HAP-1 (cell line): Measurements from ENCODE around the gene ALS2.

Source experiments
- DNase-seq, 2 experiments: peaks; one replicate each; pipeline ENCODE4 v3.0.0-alpha.2; 2016 to 2020; ENCODE audit warnings: low spot score in 2 of 2
- H3K27me3 ChIP-seq: fragments of 250-450 bp; sonication (Bioruptor Pico); 2 replicates; pipeline ENCODE4 v1.5.1; 2020; ENCODE audit warnings: low read depth, mild to moderate bottlenecking, moderate library complexity
- H3K36me3 ChIP-seq: fragments of 250-450 bp; sonication (Bioruptor Pico); replicated peaks from 2 replicates; pipeline ENCODE4 v1.5.1; 2020; ENCODE audit warnings: mild to moderate bottlenecking
- H3K4me1 ChIP-seq: fragments of 250-450 bp; sonication (Bioruptor Pico); 2 replicates; pipeline ENCODE4 v1.5.1; 2020; ENCODE audit warnings: mild to moderate bottlenecking
- H3K4me3 ChIP-seq: fragments of 250-450 bp; sonication (Bioruptor Pico); 2 replicates; pipeline ENCODE4 v1.5.1; 2020; ENCODE audit warnings: mild to moderate bottlenecking, moderate library complexity
- H3K9me3 ChIP-seq: fragments of 250-450 bp; sonication (Bioruptor Pico); 2 replicates; pipeline ENCODE4 v1.5.1; 2020; ENCODE audit warnings: mild to moderate bottlenecking, moderate library complexity
- in situ Hi-C: fragments of 300-500 bp; cut with MboI; formaldehyde crosslinking; loops from 3 replicates; pipeline ENCODE4 v1.14.3; 2020; ENCODE audit warnings: low sequenced_read_pairs, inconsistent platforms, mixed read lengths

The ALS2 gene

DNA sequence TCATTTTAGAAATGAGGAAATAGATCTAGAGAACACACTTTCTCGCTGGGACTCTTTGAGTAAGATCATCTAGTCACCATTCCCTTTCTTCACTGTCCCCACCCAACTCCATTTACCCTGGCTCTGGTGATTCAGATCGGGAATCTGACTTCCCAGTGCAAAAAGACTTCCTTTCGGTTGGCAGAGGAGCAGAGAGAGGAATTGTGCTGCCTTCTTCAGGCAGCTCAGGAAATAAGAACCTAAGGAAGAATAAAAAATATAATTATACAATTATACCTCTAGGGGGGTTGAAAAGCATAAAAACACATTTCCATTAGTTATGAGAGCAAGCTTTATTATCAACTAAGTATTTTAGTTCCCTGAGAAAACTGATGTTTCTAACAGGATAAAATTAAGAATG lies 73.0 kb downstream of the ALS2 start:
- Histone ChIP-seq H3K36me3 (peaks cover 16% of the 10 kb centered on the region; the same call in 1 of the 2 replicates), H3K27me3 (no peaks in the 10 kb centered on the region), H3K4me1 (no peaks in the 10 kb centered on the region), H3K4me3 (no peak overlapping the region), H3K9me3 (no peaks in the 10 kb centered on the region)
- in situ Hi-C loops: no loop called here
- DNase-seq: no peak

DNA sequence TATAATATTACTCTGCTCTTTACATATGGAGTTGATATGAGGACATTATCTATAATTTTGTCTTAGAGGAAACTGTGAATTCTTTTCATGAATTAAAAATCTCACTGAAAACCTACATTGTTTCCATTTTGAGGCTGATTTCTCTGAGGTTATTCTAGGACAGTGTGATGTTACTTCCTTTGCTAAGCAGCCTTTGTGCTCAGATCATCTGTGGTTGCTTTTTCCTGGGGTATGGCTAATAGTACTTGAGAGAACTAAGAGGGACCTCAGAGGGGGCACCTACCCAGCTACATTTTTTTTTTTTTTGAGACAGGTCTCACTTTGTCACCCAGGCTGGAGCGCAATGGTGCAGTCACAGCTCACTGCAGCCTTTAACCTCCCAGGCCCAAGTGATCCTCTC lies 73.6 kb downstream of the ALS2 start:
- no peak for DNase-seq
- Histone ChIP-seq H3K27me3 (no peaks in the 10 kb centered on the region), H3K4me1 (no peaks in the 10 kb centered on the region), H3K36me3 (peaks cover 16% of the 10 kb centered on the region), H3K4me3 (no peak overlapping the region), H3K9me3 (no peaks in the 10 kb centered on the region)
- in situ Hi-C loops: no loop called here

DNA sequence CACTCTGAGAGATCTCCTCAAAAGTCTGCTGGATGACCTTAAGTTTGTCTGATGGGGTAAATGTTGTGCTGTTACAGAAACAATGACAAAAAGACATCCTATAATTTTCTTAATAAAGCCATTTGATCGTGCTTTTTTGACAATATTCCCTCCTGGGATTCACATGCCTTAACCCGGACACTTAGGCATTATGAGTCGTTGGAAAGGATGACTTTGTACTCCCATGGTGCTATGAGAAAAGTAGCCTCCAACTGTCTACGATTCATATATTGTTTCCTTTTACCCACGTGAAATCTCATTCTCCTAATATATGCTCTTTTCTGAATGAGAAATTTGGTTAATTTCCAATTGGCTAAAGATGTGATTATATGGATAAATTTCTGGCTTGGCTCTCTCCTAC lies 76.2 kb downstream of the ALS2 start:
- DNase-seq: no peak
- in situ Hi-C loops: no loop called here
- peaks cover 16% of the 10 kb centered on the region for H3K36me3 ChIP-seq
- no peaks in the 10 kb centered on the region for H3K27me3 ChIP-seq
- H3K9me3 ChIP-seq: no peaks in the 10 kb centered on the region
- H3K4me3 ChIP-seq: no peak overlapping the region
- peaks cover 16% of the 10 kb centered on the region for H3K4me1 ChIP-seq

DNA sequence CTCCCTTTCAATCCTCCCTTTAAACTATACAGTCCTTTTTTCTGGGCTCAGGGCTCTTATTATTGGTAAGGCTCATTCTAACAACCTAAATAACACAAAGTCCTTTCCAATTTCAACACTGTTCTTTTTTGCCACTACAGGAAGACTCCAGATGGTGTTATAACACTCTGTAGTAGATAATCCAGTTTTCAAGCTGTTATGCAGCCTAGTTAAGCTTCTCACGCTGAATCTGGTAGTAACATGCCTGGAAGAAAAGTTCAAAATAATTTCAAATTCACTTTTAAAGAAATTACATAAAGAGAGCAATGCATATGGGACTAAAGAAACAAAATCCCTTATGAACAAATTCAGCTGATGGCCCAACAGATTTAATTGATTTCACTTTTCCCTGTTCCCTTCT lies 79.1 kb downstream of the ALS2 start:
- peaks cover 12% of the 10 kb centered on the region for H3K36me3 ChIP-seq
- in situ Hi-C loops: no loop called here
- no peaks in the 10 kb centered on the region for H3K9me3 ChIP-seq
- DNase-seq: no peak
- H3K4me3 ChIP-seq: no peak overlapping the region
- no peaks in the 10 kb centered on the region for H3K27me3 ChIP-seq
- peaks cover 19% of the 10 kb centered on the region for H3K4me1 ChIP-seq

DNA sequence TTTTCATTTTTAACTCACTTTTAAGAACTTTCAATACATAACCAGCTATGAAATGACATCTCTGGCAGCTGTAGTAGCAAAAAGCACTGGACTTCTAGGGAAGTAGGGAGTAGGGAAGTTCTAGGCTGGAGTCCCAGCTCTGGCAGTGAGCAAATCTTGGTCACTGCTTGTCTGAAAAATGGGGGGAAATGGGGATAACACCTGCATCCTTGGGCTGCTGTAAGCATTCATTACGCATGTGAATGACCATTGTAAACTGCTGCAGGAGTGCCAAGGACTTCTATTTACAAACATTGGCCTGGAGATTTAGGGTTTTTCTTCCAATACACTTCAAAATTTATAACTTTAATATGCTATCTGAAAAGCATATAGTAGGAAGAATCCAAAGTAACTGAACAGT lies 81.3 kb downstream of the ALS2 start:
- H3K36me3 ChIP-seq: peaks cover 6% of the 10 kb centered on the region
- H3K27me3 ChIP-seq: no peaks in the 10 kb centered on the region
- no peaks in the 10 kb centered on the region for H3K9me3 ChIP-seq
- peaks cover 19% of the 10 kb centered on the region for H3K4me1 ChIP-seq
- DNase-seq: no peak
- in situ Hi-C loops: no loop called here
- H3K4me3 ChIP-seq: no peak overlapping the region

DNA sequence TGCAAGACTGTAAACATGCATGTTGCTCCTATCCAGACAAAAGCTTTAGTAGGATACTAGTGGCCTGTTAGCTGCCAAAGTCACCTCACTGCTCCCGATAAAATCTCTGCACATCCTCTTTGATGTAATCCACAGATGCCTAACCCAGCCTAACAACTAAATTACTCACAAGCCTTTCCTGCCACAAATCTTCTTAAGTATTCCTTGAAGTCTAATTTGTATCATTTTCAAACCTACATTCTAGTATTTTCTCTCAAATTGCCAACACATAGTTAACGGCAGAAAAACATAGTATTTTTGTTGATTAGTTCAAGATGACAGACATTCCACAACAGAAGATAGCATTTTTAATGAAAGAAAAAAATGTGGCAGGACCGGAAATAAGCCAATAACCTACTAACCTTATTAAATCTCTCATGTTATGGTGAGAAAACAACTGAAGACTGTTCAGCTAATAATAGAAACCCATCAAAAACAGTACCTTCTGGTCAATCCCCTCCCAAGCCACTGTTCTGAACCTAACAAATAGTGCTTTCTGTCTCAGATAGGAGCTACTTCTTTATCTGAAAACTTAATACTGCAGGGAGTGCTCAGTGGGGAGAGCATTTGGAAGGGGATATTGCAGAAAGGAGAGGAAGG lies 82.0 kb downstream of the ALS2 start, which contains the start of gene MPP4:
MPP4 (minus strand) TSS at position 57 of the 639 bp plus-strand sequence. CDS start 4,690 bp downstream, outside the sequence.
- Histone ChIP-seq H3K9me3 (no peaks in the 10 kb centered on the region), H3K27me3 (no peaks in the 10 kb centered on the region), H3K36me3 (no peaks in the 10 kb centered on the region; the same call in 1 of the 2 replicates), H3K4me3 (no peak within 1 kb of the TSS), H3K4me1 (peaks cover 19% of the 10 kb centered on the region)
- DNase-seq: no peak
- in situ Hi-C loops: no loop called here

DNA sequence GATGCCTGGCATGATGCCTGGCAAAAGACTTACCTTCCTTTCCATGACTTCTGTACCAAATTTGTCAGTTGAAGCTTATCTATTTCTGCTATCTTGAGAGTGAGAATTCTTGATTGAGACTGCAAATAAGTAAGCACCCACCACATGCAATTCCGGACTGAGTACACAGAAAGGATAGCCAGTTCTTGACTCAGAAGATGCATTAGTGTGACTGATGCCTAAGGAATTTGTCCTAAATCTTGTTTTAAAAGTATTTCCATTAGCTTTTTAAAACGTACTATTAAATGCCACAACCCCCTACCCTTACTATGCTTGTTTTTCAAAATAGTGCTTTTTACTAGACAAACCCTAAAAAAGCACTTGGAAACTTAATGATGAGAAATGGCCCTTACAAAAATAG lies 82.8 kb downstream of the ALS2 start:
- H3K36me3 ChIP-seq: no peaks in the 10 kb centered on the region; the same call in 1 of the 2 replicates
- no peak overlapping the region for H3K4me3 ChIP-seq
- H3K9me3 ChIP-seq: no peaks in the 10 kb centered on the region
- peaks cover 19% of the 10 kb centered on the region for H3K4me1 ChIP-seq
- in situ Hi-C loops: no loop called here
- no peak for DNase-seq
- H3K27me3 ChIP-seq: no peaks in the 10 kb centered on the region

DNA sequence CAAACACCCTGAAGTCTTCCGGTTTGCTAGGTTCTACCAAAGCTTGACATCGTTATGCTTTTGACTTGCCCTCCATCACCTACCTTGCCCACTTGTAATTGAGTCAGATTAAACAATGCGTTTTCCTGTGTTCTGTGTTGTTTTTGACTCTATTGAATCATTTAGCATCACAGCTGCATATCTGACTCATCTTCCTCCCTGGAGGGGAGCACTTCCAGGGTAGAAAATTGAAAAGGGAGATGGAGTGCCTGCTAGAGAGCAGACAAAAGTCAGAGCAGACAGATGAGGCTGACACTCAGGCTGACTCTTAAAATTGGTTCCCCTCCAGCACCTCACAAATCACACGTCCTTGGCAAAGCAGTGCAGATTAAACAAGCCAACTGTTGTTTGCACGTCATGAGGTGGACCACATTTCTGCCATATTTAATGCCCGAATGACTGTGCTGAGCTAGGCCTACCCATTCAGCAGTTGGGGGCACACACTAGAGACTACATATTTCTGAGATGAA lies 84.5 kb downstream of the ALS2 start:
- Histone ChIP-seq H3K4me1 (peaks cover 19% of the 10 kb centered on the region), H3K36me3 (no peaks in the 10 kb centered on the region), H3K4me3 (no peak overlapping the region), H3K27me3 (no peaks in the 10 kb centered on the region), H3K9me3 (no peaks in the 10 kb centered on the region)
- in situ Hi-C loops: no loop called here
- DNase-seq: no peak

DNA sequence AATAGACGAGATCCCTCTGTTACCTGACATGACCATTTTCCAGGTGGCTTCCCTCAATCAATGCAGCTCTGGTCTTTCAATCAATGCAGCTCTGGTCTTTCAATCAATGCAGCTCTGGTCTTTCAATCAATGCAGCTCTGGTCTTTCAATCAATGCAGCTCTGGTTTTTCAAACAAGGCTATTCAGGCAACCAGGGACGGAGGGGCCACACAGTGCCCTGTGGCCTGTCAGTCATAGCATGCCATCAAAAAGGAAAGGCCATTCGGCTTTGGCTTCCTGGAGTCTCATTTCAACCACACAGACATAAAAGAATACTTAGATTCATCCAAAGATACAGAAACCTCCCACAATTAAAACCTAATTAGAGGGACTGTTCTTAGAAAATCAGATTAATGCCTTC lies 95.6 kb downstream of the ALS2 start:
- in situ Hi-C loops: no loop called here
- H3K27me3 ChIP-seq: peaks cover 4% of the 10 kb centered on the region
- no peaks in the 10 kb centered on the region for H3K4me1 ChIP-seq
- no peaks in the 10 kb centered on the region for H3K36me3 ChIP-seq
- no peak overlapping the region for H3K4me3 ChIP-seq
- no peak for DNase-seq
- no peaks in the 10 kb centered on the region for H3K9me3 ChIP-seq

DNA sequence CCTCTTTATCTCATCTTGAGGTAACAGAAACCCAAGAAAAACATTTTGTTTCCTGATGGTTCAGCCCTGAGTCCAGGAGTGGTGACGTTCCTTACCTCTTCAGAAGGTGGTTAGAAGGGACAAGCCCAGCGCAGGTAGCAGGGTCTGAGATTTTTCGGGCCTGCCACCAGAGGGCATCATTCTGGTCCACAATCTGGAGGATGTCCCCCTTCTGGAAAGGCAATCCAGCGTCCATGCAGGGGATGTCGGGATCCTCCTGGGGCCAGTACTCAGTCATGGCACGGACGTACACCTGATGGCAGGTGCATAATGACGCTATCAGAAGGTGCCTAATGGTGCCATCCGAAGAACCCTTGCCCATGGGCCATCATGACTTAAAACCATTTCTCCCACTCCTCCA lies 100.0 kb downstream of the ALS2 start:
- Histone ChIP-seq H3K4me3 (no peak overlapping the region), H3K27me3 (no peaks in the 10 kb centered on the region; the same call in 1 of the 2 replicates), H3K4me1 (no peaks in the 10 kb centered on the region), H3K36me3 (no peaks in the 10 kb centered on the region), H3K9me3 (no peaks in the 10 kb centered on the region)
- in situ Hi-C loops: no loop called here
- DNase-seq: peak in 1 of 2 experiments; percentile 68

DNA sequence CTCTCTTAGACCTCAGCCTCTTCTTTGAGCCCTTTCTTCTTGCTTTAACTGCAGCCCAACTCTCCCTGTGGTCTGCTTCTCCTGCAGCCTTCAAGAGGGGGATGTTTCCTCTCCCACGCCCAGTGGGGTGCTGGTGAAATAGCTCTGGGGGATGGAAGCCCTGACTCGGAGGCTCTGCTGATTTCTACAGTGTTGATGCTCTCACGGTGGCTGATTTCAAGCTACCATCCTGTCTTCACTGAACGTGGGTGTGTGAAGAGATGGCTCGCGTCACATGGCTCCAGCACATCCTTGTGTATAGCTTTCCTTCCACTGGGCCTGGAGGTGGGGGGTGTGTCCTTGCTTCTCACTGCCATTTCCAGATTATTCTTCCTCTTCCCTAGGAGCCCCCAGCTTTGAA lies 102.3 kb downstream of the ALS2 start:
- H3K27me3 ChIP-seq: no peaks in the 10 kb centered on the region
- no peaks in the 10 kb centered on the region for H3K4me1 ChIP-seq
- H3K9me3 ChIP-seq: no peaks in the 10 kb centered on the region
- no peak overlapping the region for H3K4me3 ChIP-seq
- no peak for DNase-seq
- in situ Hi-C loops: no loop called here
- no peaks in the 10 kb centered on the region for H3K36me3 ChIP-seq

DNA sequence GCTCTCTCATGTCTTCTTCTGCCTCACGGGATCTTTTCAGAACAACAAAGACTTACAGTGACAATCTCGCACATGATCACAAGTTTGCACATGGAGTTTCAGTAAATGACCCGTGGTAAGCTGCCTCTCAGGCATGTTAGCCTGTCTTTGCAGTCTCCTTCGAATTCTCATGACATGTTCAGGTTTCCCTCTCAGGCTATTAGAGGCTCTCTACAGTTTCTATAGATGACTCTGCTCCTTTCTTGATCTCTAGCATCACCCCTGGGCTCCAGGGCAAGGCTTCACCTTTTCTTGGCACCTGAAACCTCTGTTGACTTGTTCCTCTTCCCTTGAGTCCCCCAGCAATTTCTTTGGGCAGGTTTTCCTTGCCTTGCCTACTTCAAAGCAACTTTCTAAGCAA lies 105.3 kb downstream of the ALS2 start:
- no peak for DNase-seq
- Histone ChIP-seq H3K36me3 (no peaks in the 10 kb centered on the region), H3K9me3 (no peaks in the 10 kb centered on the region), H3K4me1 (no peaks in the 10 kb centered on the region), H3K4me3 (no peak overlapping the region), H3K27me3 (no peaks in the 10 kb centered on the region)
- in situ Hi-C loops: no loop called here

DNA sequence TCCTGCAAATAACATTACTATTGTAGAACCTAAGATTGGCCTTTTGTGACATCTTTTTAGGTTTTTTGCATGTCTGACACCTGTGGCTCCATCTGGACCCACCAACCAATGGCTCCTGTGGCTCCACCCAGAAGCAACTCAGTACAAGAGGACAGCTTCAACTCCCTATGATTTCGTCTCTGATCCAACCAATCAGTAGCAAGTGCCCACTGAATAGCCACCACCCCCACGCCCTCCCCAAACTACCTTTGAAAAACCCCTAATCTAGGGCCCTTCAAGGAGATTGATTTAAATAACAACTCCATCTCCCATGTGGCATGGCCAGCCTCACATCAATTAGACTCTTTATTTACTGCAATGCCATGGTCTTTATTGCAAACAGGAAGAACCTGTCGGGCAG lies 105.9 kb downstream of the ALS2 start:
- in situ Hi-C loops: no loop called here
- no peak for DNase-seq
- H3K4me3 ChIP-seq: no peak overlapping the region
- H3K27me3 ChIP-seq: no peaks in the 10 kb centered on the region
- H3K36me3 ChIP-seq: no peaks in the 10 kb centered on the region
- no peaks in the 10 kb centered on the region for H3K9me3 ChIP-seq
- H3K4me1 ChIP-seq: no peaks in the 10 kb centered on the region

DNA sequence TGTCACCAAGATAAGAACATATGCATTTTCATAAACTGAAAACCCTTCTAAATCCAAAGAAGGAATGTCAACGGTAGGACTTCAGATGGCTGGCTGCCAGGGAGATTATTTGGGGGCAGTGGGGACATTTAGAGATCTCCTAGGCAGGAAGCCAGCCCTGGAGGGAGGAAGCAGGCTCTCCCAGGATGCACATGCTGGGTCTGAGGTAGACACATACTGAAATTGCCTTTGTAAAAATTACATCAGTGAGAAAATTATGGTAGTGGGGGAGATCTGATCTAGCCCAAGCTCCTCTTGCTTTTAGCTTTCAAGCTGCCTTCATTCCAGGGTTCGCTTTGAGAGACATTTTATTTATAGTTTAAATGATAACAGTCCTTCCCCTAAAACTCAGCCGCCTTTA lies 106.4 kb downstream of the ALS2 start:
- Histone ChIP-seq H3K4me3 (no peak overlapping the region), H3K4me1 (no peaks in the 10 kb centered on the region), H3K36me3 (no peaks in the 10 kb centered on the region), H3K9me3 (no peaks in the 10 kb centered on the region), H3K27me3 (no peaks in the 10 kb centered on the region)
- no peak for DNase-seq
- in situ Hi-C loops: no loop called here

DNA sequence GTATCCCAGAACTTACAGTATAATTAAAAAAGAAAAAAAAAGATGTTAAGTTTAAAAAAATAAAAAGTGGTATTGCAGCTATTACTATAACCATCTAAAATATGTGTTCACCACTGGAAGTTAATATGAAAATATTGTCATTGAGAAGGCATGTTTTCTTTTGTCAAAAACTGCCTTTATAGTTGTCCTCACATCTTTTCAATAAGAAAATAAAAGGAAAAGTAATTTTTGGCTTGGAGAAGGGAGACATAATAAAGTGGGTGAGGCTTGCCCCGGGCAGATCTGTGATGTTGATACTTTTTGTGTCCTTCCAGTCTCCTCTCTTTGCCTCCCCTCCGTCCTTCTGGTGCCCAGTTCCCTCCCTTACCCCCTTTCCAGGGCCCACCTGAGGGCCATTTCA lies 107.2 kb downstream of the ALS2 start:
- no peak overlapping the region for H3K4me3 ChIP-seq
- no peaks in the 10 kb centered on the region for H3K9me3 ChIP-seq
- H3K27me3 ChIP-seq: no peaks in the 10 kb centered on the region
- no peaks in the 10 kb centered on the region for H3K36me3 ChIP-seq
- no peak for DNase-seq
- H3K4me1 ChIP-seq: no peaks in the 10 kb centered on the region
- in situ Hi-C loops: no loop called here
